ACC112 (cell line): ENCODE measurements around the gene SHB.

Source experiments
- H2AFZ ChIP-seq: fragments of 200-600 bp; sonication (generic); one replicate; pipeline ENCODE4 v1.6.0; 2017; ENCODE audit warnings: antibody characterized with exemption, low read length; ENCODE audit not compliant: unreplicated experiment
- H3K27ac ChIP-seq: fragments of 200-600 bp; sonication (generic); 2 replicates; pipeline ENCODE4 v1.5.1; 2014; ENCODE audit warnings: low read depth, mild to moderate bottlenecking, antibody characterized with exemption, low read length, moderate library complexity
- H3K27me3 ChIP-seq: fragments of 200-600 bp; sonication (generic); 2 replicates; pipeline ENCODE4 v1.6.1; 2014; ENCODE audit warnings: mild to moderate bottlenecking, antibody characterized with exemption, low read length, moderate library complexity, mixed read lengths; ENCODE audit not compliant: insufficient read depth
- H3K36me3 ChIP-seq: fragments of 200-600 bp; sonication (generic); 2 replicates; pipeline ENCODE4 v1.6.1; 2016; ENCODE audit warnings: mild to moderate bottlenecking, antibody characterized with exemption, low read length, moderate library complexity, mixed read lengths; ENCODE audit not compliant: insufficient read depth
- H3K4me1 ChIP-seq: fragments of 200-600 bp; sonication (generic); one replicate; pipeline ENCODE4 v1.6.1; 2016; ENCODE audit warnings: low read length, mixed read lengths; ENCODE audit not compliant: insufficient read depth, unreplicated experiment, control insufficient read depth
- H3K4me3 ChIP-seq: fragments of 200-600 bp; sonication (generic); 2 replicates; pipeline ENCODE4 v1.5.1; 2014; ENCODE audit warnings: mild to moderate bottlenecking, low read depth, low read length
- H3K79me2 ChIP-seq: fragments of 200-600 bp; sonication (generic); one replicate; pipeline ENCODE4 v1.6.0; 2016; ENCODE audit warnings: low read length; ENCODE audit not compliant: control insufficient read depth, unreplicated experiment, insufficient read depth

Gene SHB

GRCh38 chr9:38088006-38088925 lies 19.2 kb upstream of the SHB start:
- Histone ChIP-seq H3K27me3 (no peaks in the 10 kb centered on the region), H3K36me3 (no peaks in the 10 kb centered on the region), H3K79me2 (no peaks in the 10 kb centered on the region), H2AFZ (no peak overlapping the region), H3K27ac (no peak overlapping the region), H3K4me3 (no peak overlapping the region), H3K4me1 (no peaks in the 10 kb centered on the region)

- no peak overlapping the region for H3K27ac ChIP-seq
- H3K27me3 ChIP-seq: no peaks in the 10 kb centered on the region
- H3K36me3 ChIP-seq: no peaks in the 10 kb centered on the region
- no peak overlapping the region for H2AFZ ChIP-seq
- H3K4me1 ChIP-seq: no peaks in the 10 kb centered on the region
- H3K79me2 ChIP-seq: no peaks in the 10 kb centered on the region
- H3K4me3 ChIP-seq: no peak overlapping the region
These were observed 17.5 kb upstream of the SHB start for GRCh38 chr9:38086496-38086895.

- no peaks in the 10 kb centered on the region for H3K79me2 ChIP-seq
- H3K36me3 ChIP-seq: no peaks in the 10 kb centered on the region
- no peaks in the 10 kb centered on the region for H3K27me3 ChIP-seq
- H3K27ac ChIP-seq: no peak overlapping the region
- no peaks in the 10 kb centered on the region for H3K4me1 ChIP-seq
- H3K4me3 ChIP-seq: no peak overlapping the region
- H2AFZ ChIP-seq: no peak overlapping the region
These were observed 16.3 kb upstream of the SHB start for GRCh38 chr9:38085308-38085707.

GRCh38 chr9:38084556-38084880 lies 15.5 kb upstream of the SHB start:
- Histone ChIP-seq H3K4me3 (no peak overlapping the region), H3K27me3 (no peaks in the 10 kb centered on the region), H3K4me1 (peaks cover 3% of the 10 kb centered on the region), H2AFZ (no peak overlapping the region), H3K27ac (no peak overlapping the region), H3K79me2 (no peaks in the 10 kb centered on the region), H3K36me3 (no peaks in the 10 kb centered on the region)

GRCh38 chr9:38083858-38084555 lies 15.0 kb upstream of the SHB start:
- no peak overlapping the region for H2AFZ ChIP-seq
- H3K36me3 ChIP-seq: no peaks in the 10 kb centered on the region
- no peaks in the 10 kb centered on the region for H3K79me2 ChIP-seq
- H3K27me3 ChIP-seq: no peaks in the 10 kb centered on the region
- peaks cover 8% of the 10 kb centered on the region for H3K4me1 ChIP-seq
- H3K27ac ChIP-seq: no peak overlapping the region
- no peak overlapping the region for H3K4me3 ChIP-seq

- Histone ChIP-seq H3K4me1 (peaks cover 10% of the 10 kb centered on the region), H3K36me3 (no peaks in the 10 kb centered on the region), H3K4me3 (no peak overlapping the region), H3K27me3 (no peaks in the 10 kb centered on the region), H2AFZ (no peak overlapping the region), H3K27ac (no peak overlapping the region), H3K79me2 (no peaks in the 10 kb centered on the region)
These were observed 13.6 kb upstream of the SHB start for GRCh38 chr9:38082446-38083287.

- H2AFZ ChIP-seq: no peak overlapping the region
- no peak overlapping the region for H3K27ac ChIP-seq
- no peaks in the 10 kb centered on the region for H3K36me3 ChIP-seq
- no peaks in the 10 kb centered on the region for H3K27me3 ChIP-seq
- no peaks in the 10 kb centered on the region for H3K79me2 ChIP-seq
- H3K4me3 ChIP-seq: no peak overlapping the region
- H3K4me1 ChIP-seq: peaks cover 10% of the 10 kb centered on the region
These were observed 12.5 kb upstream of the SHB start for GRCh38 chr9:38081356-38082108.

GRCh38 chr9:38079461-38080031 lies 10.5 kb upstream of the SHB start:
- Histone ChIP-seq H3K27ac (no peak overlapping the region), H3K79me2 (no peaks in the 10 kb centered on the region), H2AFZ (no peak overlapping the region), H3K4me1 (peaks cover 14% of the 10 kb centered on the region), H3K36me3 (no peaks in the 10 kb centered on the region), H3K27me3 (no peaks in the 10 kb centered on the region), H3K4me3 (no peak overlapping the region)

GRCh38 chr9:38075272-38075671 lies 6.2 kb upstream of the SHB start:
- Histone ChIP-seq H2AFZ (no peak overlapping the region), H3K4me3 (no peak overlapping the region)

More at GRCh38 chr9:38075272-38075671, 6.2 kb upstream of the SHB start:
- Histone ChIP-seq H3K4me1 (peaks cover 21% of the 10 kb centered on the region), H3K36me3 (no peaks in the 10 kb centered on the region), H3K79me2 (no peaks in the 10 kb centered on the region), H3K27me3 (no peaks in the 10 kb centered on the region), H3K27ac (no peak overlapping the region)
